ENCODE data around the gene NFIC.
"Not testable (repeated sequence)": the region's sequence is repeated elsewhere in the genome, so short reads cannot be mapped to it uniquely, and the experiment has no call there.

NFIC gene

DNA sequence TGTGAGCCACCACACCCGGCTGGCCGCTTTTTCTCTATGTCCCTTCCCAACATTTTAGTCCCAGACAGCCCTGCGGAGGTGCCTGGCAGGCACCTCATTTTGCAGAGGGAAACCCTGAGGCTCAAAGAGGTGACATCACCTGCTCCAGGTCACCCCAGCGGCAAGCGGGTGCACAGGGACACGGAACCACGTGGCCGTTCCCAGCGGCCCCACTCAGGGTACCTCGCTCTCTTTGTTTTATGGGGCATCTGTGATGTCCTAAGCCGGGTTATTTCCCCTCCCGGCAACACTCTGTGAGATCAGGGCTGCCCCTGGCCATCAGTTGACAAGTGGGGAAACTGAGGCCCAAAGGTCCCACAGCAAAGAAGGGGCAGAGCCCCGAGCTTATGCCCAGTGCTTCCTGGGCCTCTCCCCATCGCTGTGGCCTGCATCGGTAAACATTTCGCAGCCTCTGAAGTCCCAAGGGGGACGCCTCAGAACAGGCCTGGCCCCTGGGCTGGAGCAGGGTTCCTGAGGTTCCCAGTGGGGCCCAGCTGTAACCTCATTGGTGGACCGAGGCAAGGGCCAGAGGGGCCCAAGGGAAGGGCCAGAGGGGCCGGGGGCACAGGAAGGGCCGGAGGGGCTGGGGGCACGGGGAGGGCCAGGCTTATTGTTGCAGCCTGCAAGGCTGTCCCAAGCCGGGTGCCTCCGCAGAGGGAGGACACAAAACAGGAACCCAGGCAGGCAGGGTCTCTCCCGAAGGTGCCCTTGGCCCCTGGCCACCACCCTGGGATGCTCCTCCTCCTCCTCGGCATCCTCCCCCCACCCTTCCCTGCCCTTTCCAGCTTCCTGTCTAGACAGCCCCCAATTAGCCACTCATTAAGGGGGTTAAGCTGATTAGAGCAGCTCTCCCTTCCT is 75.0 kb downstream of the NFIC start:
- Mint-ChIP-seq H3K4me1 (peaks cover 32% of the 10 kb centered on the region), H3K27me3 (ENCODE audit: low read depth, poor library complexity) (no peaks in the 10 kb centered on the region), H3K4me3 (no peak overlapping the region), H3K9me3 (peaks cover 3% of the 10 kb centered on the region), H3K36me3 (ENCODE audit: low read depth) (peaks cover 9% of the 10 kb centered on the region), H3K27ac (no peak overlapping the region)
- no peak for TF ChIP-seq CTCF (IDR thresholded peaks at IDR 0.05)
- no peak for DNase-seq

DNA sequence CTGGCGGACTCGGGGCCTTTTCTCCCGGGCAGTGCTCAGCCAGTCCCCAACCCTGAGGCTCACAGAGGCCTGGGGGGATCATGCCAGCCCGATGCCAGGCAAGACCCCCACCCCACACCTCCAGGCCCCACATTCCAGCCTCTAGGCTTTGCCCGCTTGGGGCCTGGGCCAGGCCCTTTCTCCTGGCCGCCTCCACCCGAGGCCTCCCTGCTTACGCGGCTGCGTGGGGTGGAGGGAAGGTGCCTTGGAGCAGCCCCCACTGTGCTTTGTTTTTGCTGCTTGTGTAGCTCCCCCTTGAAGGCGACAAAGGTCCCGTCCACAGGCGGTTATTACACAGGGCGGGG is 75.6 kb downstream of the NFIC start:
- Mint-ChIP-seq H3K27me3 (ENCODE audit: low read depth, poor library complexity) (no peaks in the 10 kb centered on the region), H3K4me3 (no peak overlapping the region), H3K36me3 (ENCODE audit: low read depth) (peaks cover 9% of the 10 kb centered on the region), H3K9me3 (peaks cover 3% of the 10 kb centered on the region), H3K27ac (no peak overlapping the region), H3K4me1 (peaks cover 32% of the 10 kb centered on the region)
- TF ChIP-seq CTCF (IDR thresholded peaks at IDR 0.05) = no peak
- no peak for DNase-seq

GRCh38 chr19:3442487-3443071 is 76.2 kb downstream of the NFIC start:
- Mint-ChIP-seq H3K4me3 (no peak overlapping the region), H3K9me3 (peaks cover 3% of the 10 kb centered on the region), H3K4me1 (peaks cover 32% of the 10 kb centered on the region), H3K27me3 (ENCODE audit: low read depth, poor library complexity) (no peaks in the 10 kb centered on the region), H3K27ac (no peak overlapping the region), H3K36me3 (ENCODE audit: low read depth) (peaks cover 4% of the 10 kb centered on the region)
- no peak for DNase-seq
- TF ChIP-seq CTCF (IDR thresholded peaks at IDR 0.05) = no peak

- TF ChIP-seq CTCF (IDR thresholded peaks at IDR 0.05) = no peak
- Mint-ChIP-seq H3K27me3 (ENCODE audit: low read depth, poor library complexity) (no peaks in the 10 kb centered on the region), H3K4me1 (peaks cover 32% of the 10 kb centered on the region), H3K36me3 (ENCODE audit: low read depth) (no peaks in the 10 kb centered on the region), H3K9me3 (no peaks in the 10 kb centered on the region), H3K27ac (peak overlapping the region; percentile 98), H3K4me3 (peak overlapping the region; percentile 60)
- DNase-seq = peak; percentile 72
Observed at GRCh38 chr19:3443840-3444694, 77.7 kb downstream of the NFIC start.

GRCh38 chr19:3444695-3445234 is 78.4 kb downstream of the NFIC start:
- peak overlapping the region; percentile 60 for H3K4me3 Mint-ChIP-seq
- no peak overlapping the region for H3K27ac Mint-ChIP-seq
- DNase-seq = no peak
- peaks cover 32% of the 10 kb centered on the region for H3K4me1 Mint-ChIP-seq
- TF ChIP-seq CTCF (IDR thresholded peaks at IDR 0.05) = no peak
- H3K9me3 Mint-ChIP-seq = no peaks in the 10 kb centered on the region
- H3K27me3 Mint-ChIP-seq (ENCODE audit: low read depth, poor library complexity) = no peaks in the 10 kb centered on the region
- H3K36me3 Mint-ChIP-seq (ENCODE audit: low read depth) = no peaks in the 10 kb centered on the region

- not testable (repeated sequence) for H3K27ac Mint-ChIP-seq; H3K4me3 Mint-ChIP-seq; H3K27me3 Mint-ChIP-seq (ENCODE audit: low read depth, poor library complexity); DNase-seq; H3K9me3 Mint-ChIP-seq; H3K36me3 Mint-ChIP-seq (ENCODE audit: low read depth)
- H3K4me1 Mint-ChIP-seq = peaks cover 43% of the 10 kb centered on the region
Observed at GRCh38 chr19:3446657-3447056, 80.3 kb downstream of the NFIC start.
